GM19240 (cell line): ENCODE results near the gene NR2F1.
A peak's percentile ranks its signal among the peaks of the same experiment; 100 is the strongest.

Source experiments
- DNase-seq: peaks from one replicate; pipeline ENCODE4 v3.0.0; 2011; ENCODE audit warnings: low spot score; ENCODE audit not compliant: insufficient read length

The NR2F1 gene

GRCh38 chr5:93603793-93604643 is 21.0 kb downstream of the NR2F1 start:
- DNase-seq = no peak

- no peak for DNase-seq
Observed at GRCh38 chr5:93604644-93605515, 21.9 kb downstream of the NR2F1 start.

DNA sequence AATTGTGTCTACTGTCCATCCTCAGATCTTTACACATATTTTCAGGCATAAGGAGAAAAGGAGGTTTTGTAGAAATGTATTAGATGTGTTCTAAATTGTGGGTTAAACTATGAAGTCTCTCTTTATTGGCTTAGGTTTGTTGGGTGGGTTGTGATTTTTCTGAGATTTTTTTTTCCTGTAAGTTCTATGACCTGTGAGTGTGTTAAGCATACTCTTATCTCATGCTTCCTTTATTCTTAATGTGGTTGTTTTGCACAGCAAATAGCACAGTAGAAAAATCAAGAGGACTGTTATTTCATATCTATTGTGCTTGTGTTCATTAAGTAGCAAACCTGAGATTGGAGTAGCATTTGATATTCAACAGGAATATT is 23.3 kb downstream of the NR2F1 start:
- DNase-seq = no peak

DNA sequence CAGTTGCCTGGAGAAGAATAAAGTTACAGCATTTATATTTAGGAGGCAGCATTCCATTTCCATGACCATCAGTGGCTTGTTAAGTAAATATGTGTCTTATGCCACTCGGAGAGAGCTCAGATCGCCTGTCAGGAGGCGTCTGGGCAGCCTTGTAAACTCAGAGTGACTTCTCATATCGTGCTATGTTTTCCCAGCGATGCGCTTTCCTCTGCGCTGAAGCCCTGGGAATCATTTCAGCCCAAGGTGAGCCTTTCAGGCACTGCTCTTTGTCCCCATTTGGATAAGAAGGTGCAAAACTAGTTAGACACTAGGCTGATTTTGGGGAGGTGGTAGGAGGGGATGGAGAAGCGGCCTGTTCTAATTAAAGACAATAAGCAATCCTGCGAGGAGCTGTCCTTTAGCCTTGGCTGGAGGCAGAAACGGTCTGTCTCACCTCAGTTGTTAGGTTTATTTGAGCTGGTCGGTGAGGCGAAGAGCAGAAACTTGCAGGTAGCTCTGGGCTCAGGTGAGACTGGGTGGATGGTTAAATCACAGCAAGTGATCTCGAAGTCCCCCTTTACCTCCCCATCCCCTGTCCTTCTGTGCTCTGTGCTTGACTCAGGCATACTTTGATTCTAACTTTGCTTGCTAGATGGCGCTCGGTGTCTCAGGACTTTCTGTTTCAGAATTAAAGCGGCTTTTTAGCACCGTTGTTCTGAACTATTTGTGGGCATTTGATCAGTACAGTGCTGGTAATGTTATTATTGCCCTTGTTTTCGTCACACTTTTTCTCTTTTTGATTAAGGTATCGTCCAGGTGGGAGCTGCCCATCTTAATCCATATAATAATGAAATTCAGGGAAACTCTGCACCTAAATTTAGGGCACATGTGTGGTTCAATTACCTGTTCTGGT is 24.6 kb downstream of the NR2F1 start:
- no peak for DNase-seq

DNA sequence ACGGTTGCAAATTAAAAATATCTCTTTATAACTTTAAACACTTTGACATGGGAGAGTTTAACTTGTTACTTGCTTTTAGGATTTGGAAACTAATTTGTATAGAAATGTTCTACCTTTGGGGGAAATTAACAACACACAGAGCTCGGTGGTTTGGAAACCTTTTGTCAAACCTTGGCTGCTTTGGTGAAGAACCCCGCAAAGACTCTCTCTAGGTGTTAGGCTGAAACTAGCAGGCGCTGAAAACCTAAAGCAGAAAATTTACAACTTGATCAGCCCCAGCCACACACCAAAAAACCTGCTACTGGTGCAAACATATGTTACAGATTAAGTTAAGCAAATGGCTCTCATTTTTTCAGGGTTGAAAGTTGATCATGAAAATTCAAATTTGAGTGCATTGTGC is 25.8 kb downstream of the NR2F1 start:
- DNase-seq = no peak

GRCh38 chr5:93609762-93610161 is 26.7 kb downstream of the NR2F1 start:
- no peak for DNase-seq

- no peak for DNase-seq
Observed at GRCh38 chr5:93610581-93611272, 27.7 kb downstream of the NR2F1 start.

DNA sequence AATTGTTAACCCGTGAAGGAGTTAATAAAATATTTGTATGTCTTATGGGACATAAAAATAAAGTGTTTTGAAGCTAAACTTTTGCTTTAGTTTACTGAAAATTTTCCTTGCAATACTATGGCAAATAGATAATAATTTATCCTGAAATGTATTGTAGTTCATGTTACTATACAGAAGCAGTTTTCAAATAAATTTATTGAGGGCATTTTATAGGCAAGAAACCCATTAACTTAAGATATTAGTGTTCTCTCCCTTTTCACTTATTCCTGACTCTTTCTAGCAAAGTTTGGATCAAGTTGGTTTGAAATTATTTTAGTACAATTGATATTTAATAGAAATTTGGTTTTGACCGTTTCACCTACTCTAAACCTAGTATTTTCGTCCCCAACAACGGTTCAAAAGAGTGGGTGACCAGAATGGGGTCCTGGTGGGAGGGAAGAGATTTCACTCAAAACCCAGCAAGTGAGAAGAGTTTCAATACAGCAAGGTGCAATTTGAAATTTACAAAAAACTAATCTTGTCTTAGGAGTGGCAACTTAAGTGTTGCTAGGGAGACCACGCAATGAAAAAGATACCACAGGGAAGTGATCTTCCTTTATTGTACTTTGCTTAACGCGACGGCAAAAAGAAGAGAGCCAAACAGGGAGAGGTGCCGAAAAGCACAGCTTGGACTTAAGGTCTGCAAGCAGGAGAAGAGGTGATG is 28.4 kb downstream of the NR2F1 start:
- DNase-seq = no peak

DNA sequence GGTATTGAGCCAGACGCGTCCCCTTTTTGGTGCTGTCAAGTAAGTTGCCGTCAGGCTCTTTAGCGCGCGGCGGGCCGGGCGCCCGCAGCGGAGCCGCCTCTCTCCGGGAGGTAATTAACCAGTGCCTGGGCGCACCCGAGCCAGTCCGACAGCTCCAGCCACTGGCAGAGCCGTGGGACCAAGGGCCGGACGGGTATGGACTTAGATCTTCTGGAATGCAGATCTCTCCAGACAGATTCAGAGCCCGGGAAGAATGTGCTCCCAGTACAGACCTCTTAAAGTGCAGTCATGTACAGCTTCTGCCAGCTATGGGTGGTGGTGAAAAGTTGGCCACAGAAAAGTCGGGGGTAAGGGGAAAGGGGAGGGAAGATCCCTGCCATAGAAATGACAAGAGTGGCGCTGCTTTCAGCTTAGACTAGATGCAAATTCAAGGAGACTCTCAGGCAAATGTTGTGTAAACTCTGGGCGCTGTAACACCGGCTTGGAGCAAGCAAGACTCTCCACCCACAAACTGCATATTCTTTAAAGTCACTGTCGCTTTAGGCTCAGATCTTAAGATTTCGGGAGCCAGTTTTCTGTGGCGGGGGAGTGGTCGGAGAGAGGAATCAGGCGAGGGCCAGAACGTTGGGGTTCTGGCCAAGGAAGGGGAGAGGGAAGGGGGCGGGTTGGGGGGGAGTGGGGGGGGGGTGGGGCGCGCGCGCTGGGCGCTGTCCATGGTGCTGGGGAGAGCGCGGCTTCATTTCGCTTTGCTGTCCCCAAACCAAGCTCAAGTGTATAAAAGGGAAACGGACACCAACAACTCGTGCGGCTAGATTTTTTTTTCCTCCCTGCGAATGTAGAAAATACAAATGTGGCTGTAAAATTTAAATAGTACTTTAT is 29.2 kb downstream of the NR2F1 start:
- no peak for DNase-seq

GRCh38 chr5:93612855-93613243 is 29.8 kb downstream of the NR2F1 start:
- DNase-seq = no peak

GRCh38 chr5:93616538-93617174 is 33.6 kb downstream of the NR2F1 start:
- DNase-seq = no peak

DNA sequence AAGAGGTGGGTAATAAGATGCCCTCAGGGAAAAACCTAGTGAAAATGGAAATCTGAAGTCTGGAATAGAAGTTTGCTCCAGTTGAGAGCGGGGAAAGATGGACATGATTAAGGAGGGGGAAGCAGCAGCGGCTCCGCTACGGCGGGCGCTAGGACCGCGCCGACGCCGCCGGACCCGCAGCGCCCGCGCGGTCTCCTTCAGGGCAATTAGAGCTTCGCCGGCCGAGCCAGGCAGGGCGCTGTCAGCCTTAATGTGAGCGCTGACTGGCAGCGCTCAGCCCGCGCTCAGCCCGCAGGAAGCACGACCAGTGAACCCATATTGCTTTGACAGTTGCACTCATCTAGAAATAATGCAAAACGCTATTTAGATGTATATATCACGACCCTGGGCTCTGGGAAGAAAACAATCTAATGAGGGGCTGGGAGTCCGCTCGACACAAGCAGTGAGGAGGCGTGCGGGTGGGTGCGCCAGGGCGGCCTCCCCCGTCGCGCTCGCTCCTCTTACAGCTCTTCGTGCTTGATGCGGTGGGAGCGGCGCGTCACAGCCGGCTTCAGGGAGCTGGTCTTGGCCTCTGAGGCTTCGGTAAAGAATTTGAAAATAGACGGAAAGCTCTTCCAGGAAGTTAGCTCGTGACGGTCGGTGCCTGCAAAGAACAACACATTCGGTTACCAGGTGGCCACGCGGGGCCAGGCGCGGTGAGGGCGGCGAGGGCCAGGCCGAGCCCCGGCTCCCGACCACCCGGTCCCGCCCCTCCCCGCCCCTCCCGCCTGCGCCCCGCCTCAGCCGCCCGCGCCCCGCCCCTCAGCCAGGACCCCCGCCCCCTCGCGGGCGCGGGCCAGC is 37.7 kb downstream of the NR2F1 start:
- DNase-seq = peak; percentile 55

GRCh38 chr5:93621327-93621798 is 38.3 kb downstream of the NR2F1 start:
- no peak for DNase-seq

DNA sequence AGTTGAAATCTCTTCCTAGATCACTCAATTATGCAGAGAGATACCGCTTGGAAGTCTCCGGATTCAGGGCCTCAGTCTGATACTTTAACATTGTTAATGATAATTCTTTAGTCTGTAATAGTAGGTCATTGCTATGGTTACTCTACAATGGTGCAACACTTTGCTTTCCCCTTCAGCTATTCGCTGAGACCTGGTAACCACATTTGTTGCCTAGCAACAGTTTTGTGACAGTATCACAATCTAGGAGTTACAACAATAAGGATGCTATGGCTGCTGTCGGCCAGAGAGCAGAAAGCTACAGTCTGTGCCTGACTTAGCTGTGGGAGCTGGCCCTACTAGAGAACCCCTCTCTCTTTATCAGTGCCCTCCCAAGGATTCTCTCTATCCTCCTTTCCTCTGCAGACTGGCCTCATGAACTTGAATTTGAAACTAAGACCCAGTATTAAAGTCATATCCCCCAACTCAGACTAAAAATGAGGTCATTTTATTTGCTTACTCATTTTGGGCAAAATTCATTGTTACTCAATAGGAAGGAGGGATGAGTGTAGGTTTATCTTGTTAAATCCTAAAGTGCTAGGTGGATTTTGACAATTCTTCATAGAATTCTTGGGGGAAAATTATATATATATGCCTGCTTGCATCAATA is 39.3 kb downstream of the NR2F1 start:
- DNase-seq = no peak

DNA sequence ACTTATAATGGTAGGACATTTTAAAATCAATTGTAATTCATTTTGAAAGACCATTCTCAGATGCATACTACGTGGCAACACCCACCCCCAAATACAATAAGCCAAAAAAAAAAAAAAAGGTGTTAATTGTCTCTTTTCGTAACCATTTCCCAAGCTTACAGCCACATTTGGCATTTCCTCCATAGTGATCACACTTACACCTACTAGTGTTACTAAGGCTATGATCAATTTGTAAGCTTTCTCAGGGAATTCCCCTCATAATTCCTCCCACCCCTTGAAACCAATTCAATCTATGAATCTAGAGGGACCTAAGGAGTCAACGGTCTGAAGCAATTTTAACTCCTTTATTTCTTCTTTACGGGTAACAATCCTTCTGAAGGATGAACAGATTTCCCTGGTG is 40.1 kb downstream of the NR2F1 start:
- DNase-seq = no peak

DNA sequence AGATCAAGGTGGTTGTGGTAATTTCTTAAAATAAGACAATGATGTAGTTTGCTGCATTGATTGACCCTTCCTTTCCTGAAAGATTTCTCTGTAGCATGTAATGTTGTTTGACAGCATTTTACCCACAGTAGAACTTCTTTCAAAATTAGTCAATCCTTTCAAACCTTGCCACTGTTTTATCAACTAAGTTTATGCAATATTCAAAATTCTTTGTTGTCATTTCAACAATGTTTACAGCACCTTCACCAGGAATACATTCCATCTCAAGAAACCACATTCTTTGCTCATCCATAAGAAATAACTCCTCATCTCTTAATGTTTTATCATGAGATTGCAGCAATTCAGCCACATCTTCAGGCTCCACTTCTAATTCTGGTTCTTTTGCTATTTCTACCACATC is 43.8 kb downstream of the NR2F1 start:
- DNase-seq = no peak

GRCh38 chr5:93632327-93632726 is 49.3 kb downstream of the NR2F1 start:
- DNase-seq = no peak
